Body of pancreas (tissue), 4 donors: ENCODE measurements around the gene VWA8.

Experiments used
- CTCF ChIP-seq, 7 experiments: fragments of 450-650 bp in 4 of 7; fragments of 200-600 bp in 3 of 7; sonication (generic) in 3 of 7; IDR thresholded peaks; one replicate each; pipeline ENCODE4 v1.5.1; 2016 to 2019; ENCODE audit warnings: antibody characterized with exemption in 7 of 7
- POLR2A ChIP-seq, 3 donors: fragments of 450-650 bp; IDR thresholded peaks; one replicate each; pipeline ENCODE4 v1.6.1; 2016; ENCODE audit warnings: antibody characterized with exemption in 3 of 3, mild to moderate bottlenecking in 2 of 3

GRCh38 chr13:41827507-41828213 lies 133.2 kb downstream of the VWA8 start:
- TF ChIP-seq CTCF (IDR thresholded peaks at IDR 0.05) (no peak), POLR2A (IDR thresholded peaks at IDR 0.05) (no peak)
